Amniotic stem cell (primary cell): ENCODE results near the gene MRAS.
"Not testable (repeated sequence)": the region's sequence is repeated elsewhere in the genome, so short reads cannot be mapped to it uniquely, and the experiment has no call there.

Experiments
- DNase-seq: peaks from one replicate; lab custom pipeline; 2025; lab: John Stamatoyannopoulos, UW

MRAS gene

GRCh38 chr3:138445654-138446053 lies 97.3 kb downstream of the MRAS start:
- DNase-seq: no peak

GRCh38 chr3:138448631-138449030 lies 100.3 kb downstream of the MRAS start:
- DNase-seq: no peak

GRCh38 chr3:138449490-138449889 lies 101.1 kb downstream of the MRAS start:
- DNase-seq: no peak

- DNase-seq: no peak
Observed at GRCh38 chr3:138450181-138450580, 101.8 kb downstream of the MRAS start.

- no peak for DNase-seq
Observed at GRCh38 chr3:138450704-138451424, 102.5 kb downstream of the MRAS start.

- DNase-seq: no peak
Observed at GRCh38 chr3:138451595-138452162, 103.3 kb downstream of the MRAS start.

GRCh38 chr3:138452436-138452835 lies 104.1 kb downstream of the MRAS start:
- no peak for DNase-seq

- DNase-seq: not testable (repeated sequence)
Observed at GRCh38 chr3:138453940-138454339, 105.6 kb downstream of the MRAS start.
